Right cardiac atrium (tissue), 5 donors: ENCODE measurements around the gene TAS2R30. TPM values are rescaled to one million over a fixed set of nuclear protein-coding genes. Genes with fewer than 3 reads are reported as not detected.
"Not testable (repeated sequence)": the region's sequence is repeated elsewhere in the genome, so short reads cannot be mapped to it uniquely, and the experiment has no call there.

Source experiments
- ATAC-seq, 2 donors: fragments of 200-7000 bp; cut with Tn5 transposase; one replicate each; pipeline versions ENCODE4 v1.8.0 to v1.9.1; 2020; ENCODE audit warnings: moderate library complexity in 2 of 2, mild to moderate bottlenecking in 1 of 2
- DNase-seq, 3 donors: peaks; one replicate each; pipeline ENCODE4 v3.0.0-alpha.2; 2020
- H3K27ac ChIP-seq: one replicate; pipeline ENCODE4 v1.5.1; 2013; ENCODE audit warnings: mild to moderate bottlenecking, low read length, control low read depth, moderate library complexity
- H3K27me3 ChIP-seq: one replicate; pipeline ENCODE4 v1.6.1; 2013; ENCODE audit not compliant: control insufficient read depth, insufficient read depth
- H3K4me1 ChIP-seq: one replicate; pipeline ENCODE4 v1.6.1; 2013; ENCODE audit warnings: low read length; ENCODE audit not compliant: control insufficient read depth, insufficient read depth
- H3K4me3 ChIP-seq: one replicate; pipeline ENCODE4 v1.5.1; 2013; ENCODE audit warnings: low read length, control low read depth
- H3K9me3 ChIP-seq: one replicate; pipeline ENCODE4 v1.6.1; 2013; ENCODE audit warnings: low read length; ENCODE audit not compliant: control insufficient read depth
- WGBS: extraction: QIAGEN DNeasy Blood & Tissue Kit; methylation state at CpG from one replicate; pipeline ENCODE4 v1.1.7; 2013; 5-methylcytosine and 5-hydroxymethylcytosine counted together
- intact Hi-C, 4 donors: fragments of 100-400 bp; cut with DNase I; formaldehyde crosslinking; loops; one replicate each; pipeline versions ENCODE4 v1.11.0 to v1.14.0; 2022 to 2023
- polyA plus RNA-seq: library from polyadenylated mRNA; stranded (reverse); fragments of 200-250 nt; gene quantifications from one replicate; pipeline ENCODE4 v1.2.3, GENCODE V29; 2013
- total RNA-seq, 4 donors: library from RNA; stranded (reverse); fragmentation: NEBNext Ultra II Directional; extraction: Animal tissue kit (Norgen Biotek cat#: 25700); gene quantifications; one replicate each; pipeline ENCODE4 v1.2.1, GENCODE V29; 2021
- donor health status: healthy with polysubstance abuse.
- donor health status: DM: no; HTN: yes; CAD: no.
- donor health status: DM: no; HTN: no; CAD: no.
- donor health status: DM: no; HTN: yes; CAD: no; lungs with severe emphysema.
- donor health status: DM: yes; HTN: yes; CAD: no.

The TAS2R30 gene
- total and polyA plus RNA-seq, 5 donors: 0.25 to 1.6 (median 0.94) TPM

DNA sequence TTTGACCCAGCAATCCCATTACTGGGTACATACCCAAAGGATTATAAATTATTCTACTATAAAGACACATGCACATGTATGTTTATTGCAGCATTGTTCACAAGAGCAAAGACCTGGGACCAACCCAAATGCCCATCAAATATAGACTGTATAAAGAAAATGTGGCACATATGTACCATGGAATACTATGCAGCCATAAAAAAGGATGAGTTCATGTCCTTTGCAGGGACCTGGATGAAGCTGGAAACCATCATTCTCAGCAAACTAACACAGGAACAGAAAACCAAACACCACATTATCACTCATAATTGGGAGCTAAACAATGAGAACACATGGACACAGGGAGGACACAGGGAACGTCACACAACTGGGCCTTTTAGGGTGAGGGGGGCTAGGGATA, 20.3 kb downstream of the TAS2R30 start:
- DNase-seq, ATAC-seq, H3K27ac ChIP-seq, H3K9me3 ChIP-seq, H3K27me3 ChIP-seq, H3K4me3 ChIP-seq, H3K4me1 ChIP-seq, intact Hi-C loops: not testable (repeated sequence)
- 100% methylated on average over 1 of the region's 1 CpG for WGBS

- not testable (repeated sequence) for H3K9me3 ChIP-seq, ATAC-seq
- 100% methylated on average over 1 of the region's 1 CpG for WGBS
These were observed 23.2 kb downstream of the TAS2R30 start for GRCh38 chr12:11111213-11111612.

GRCh38 chr12:11108862-11109261, 25.6 kb downstream of the TAS2R30 start:
- peak in 1 of 3 donors; percentile 26 for DNase-seq
- no peak overlapping the region for H3K27ac ChIP-seq
- intact Hi-C loops: no loop called here
- no peak overlapping the region for H3K4me3 ChIP-seq
- no peaks in the 10 kb centered on the region for H3K4me1 ChIP-seq
- no peak for ATAC-seq
- H3K27me3 ChIP-seq: no peaks in the 10 kb centered on the region
- H3K9me3 ChIP-seq: no peaks in the 10 kb centered on the region
- WGBS: 81% methylated on average over 2 of the region's 2 CpGs

More at GRCh38 chr12:11111213-11111612, 23.2 kb downstream of the TAS2R30 start:
- H3K27ac ChIP-seq, H3K4me3 ChIP-seq, H3K27me3 ChIP-seq, intact Hi-C loops, DNase-seq, H3K4me1 ChIP-seq: not testable (repeated sequence)

GRCh38 chr12:11107719-11108118, 26.7 kb downstream of the TAS2R30 start:
- intact Hi-C loops: no loop called here
- WGBS: 70% methylated on average over 1 of the region's 1 CpG

GRCh38 chr12:11106288-11106687, 28.2 kb downstream of the TAS2R30 start:
- Histone ChIP-seq H3K9me3 (no peaks in the 10 kb centered on the region), H3K27ac (no peak overlapping the region), H3K27me3 (no peaks in the 10 kb centered on the region), H3K4me3 (no peak overlapping the region), H3K4me1 (no peaks in the 10 kb centered on the region)
- WGBS: 90% methylated on average over 2 of the region's 2 CpGs
- intact Hi-C loops: no loop called here
- ATAC-seq: no peak
- DNase-seq: no peak

More at GRCh38 chr12:11107719-11108118, 26.7 kb downstream of the TAS2R30 start:
- Histone ChIP-seq H3K27me3 (no peaks in the 10 kb centered on the region), H3K27ac (no peak overlapping the region), H3K4me3 (no peak overlapping the region), H3K4me1 (no peaks in the 10 kb centered on the region), H3K9me3 (no peaks in the 10 kb centered on the region)
- ATAC-seq: no peak
- no peak for DNase-seq

GRCh38 chr12:11105546-11105945, 28.9 kb downstream of the TAS2R30 start:
- 42% methylated on average over 2 of the region's 2 CpGs for WGBS
- DNase-seq: no peak
- no peaks in the 10 kb centered on the region for H3K9me3 ChIP-seq
- no peaks in the 10 kb centered on the region for H3K4me1 ChIP-seq
- H3K4me3 ChIP-seq: no peak overlapping the region
- no peak overlapping the region for H3K27ac ChIP-seq
- no peak for ATAC-seq
- H3K27me3 ChIP-seq: no peaks in the 10 kb centered on the region
- intact Hi-C loops: no loop called here

DNA sequence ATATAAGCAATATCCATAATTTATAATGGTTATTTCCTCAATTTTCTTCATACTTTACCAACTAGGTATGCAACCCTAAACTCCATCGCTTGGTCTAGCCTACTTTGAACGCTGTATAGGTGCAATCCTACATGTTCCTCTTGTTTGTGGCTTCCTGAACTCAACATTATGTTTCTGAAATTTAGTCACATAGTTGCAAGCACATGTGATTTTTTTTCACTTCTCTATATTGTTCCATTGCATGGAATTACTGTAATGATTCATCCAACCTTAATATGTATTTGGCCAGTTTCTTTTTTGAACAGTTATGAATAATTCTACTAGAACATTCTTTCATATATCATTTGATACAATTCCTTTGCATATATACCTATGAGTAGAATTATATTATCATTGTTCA, 39.5 kb downstream of the TAS2R30 start:
- DNase-seq, ATAC-seq, H3K4me1 ChIP-seq, H3K4me3 ChIP-seq, H3K27ac ChIP-seq, H3K9me3 ChIP-seq, intact Hi-C loops, H3K27me3 ChIP-seq: not testable (repeated sequence)
- no CpG with 5 or more reads among the region's 2 CpGs for WGBS

DNA sequence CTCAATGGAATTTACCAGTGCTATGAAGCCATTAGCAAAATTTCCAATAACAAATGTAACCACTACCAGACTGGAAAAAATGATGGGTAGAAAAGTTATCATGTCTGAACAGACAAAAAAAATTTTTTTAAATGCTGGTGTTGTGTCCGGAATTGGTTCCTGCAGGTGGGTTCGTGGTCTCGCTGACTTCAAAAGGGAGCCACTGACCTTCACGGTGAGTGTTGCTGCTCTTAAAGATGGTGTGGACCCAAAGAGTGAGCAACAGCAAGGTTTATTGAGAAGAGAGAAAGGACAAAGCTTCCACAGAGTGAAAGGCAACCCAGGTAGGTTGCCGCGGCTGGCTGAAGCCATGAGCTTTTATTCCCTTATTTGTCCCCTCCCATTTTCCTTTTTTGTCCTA, 42.3 kb downstream of the TAS2R30 start, which contains the start of gene TAS2R43:
Gene TAS2R43, minus strand, starts transcription at position 186 of the 400 bp plus-strand sequence. Its CDS starts 84 bp downstream, at position 102.
- no peak for ATAC-seq
- H3K27me3 ChIP-seq: no peaks in the 10 kb centered on the region
- 98% methylated on average over 3 of the region's 6 CpGs for WGBS

DNA sequence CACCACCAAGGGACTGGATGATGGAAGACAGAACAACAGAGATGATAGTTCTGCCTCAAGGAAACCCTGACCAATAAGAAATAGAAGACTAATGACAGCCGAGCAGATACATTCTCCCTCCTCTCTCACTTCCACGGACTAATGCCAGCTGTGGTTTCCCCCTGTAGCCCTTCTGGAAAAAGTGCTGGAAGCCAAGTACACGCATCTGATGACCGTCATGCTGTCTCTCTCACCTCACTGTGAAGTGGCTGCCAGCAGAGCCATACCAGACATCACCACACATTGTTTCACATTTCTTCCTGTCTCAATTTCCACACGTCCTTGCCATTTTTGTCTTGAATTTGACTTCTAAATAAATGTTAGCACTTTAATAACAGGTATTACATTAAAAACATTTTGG, 45.2 kb downstream of the TAS2R30 start:
- no peak for ATAC-seq

More for the DNA sequence above, 42.3 kb downstream of the TAS2R30 start, which contains the start of gene TAS2R43:
- no peaks in the 10 kb centered on the region for H3K9me3 ChIP-seq
- no peak within 1 kb of the TSS for H3K27ac ChIP-seq
- no peak within 1 kb of the TSS for H3K4me3 ChIP-seq
- intact Hi-C loops: no loop called here
- no peak for DNase-seq
- H3K4me1 ChIP-seq: no peaks in the 10 kb centered on the region

GRCh38 chr12:11085419-11085818, 49.0 kb downstream of the TAS2R30 start:
- ATAC-seq: no peak
- intact Hi-C loops: no loop called here
- no CpG with 5 or more reads among the region's 3 CpGs for whole genome bisulfite sequencing

More for the DNA sequence above, 45.2 kb downstream of the TAS2R30 start:
- intact Hi-C loops: no loop called here
- WGBS: 0% methylated on average over 1 of the region's 5 CpGs
- H3K4me3 ChIP-seq: no peak overlapping the region
- DNase-seq: no peak
- no peak overlapping the region for H3K27ac ChIP-seq
- no peaks in the 10 kb centered on the region for H3K27me3 ChIP-seq
- H3K4me1 ChIP-seq: no peaks in the 10 kb centered on the region
- no peaks in the 10 kb centered on the region for H3K9me3 ChIP-seq

More at GRCh38 chr12:11085419-11085818, 49.0 kb downstream of the TAS2R30 start:
- no peak overlapping the region for H3K27ac ChIP-seq
- H3K4me1 ChIP-seq: no peaks in the 10 kb centered on the region
- DNase-seq: no peak
- no peaks in the 10 kb centered on the region for H3K9me3 ChIP-seq
- no peaks in the 10 kb centered on the region for H3K27me3 ChIP-seq
- no peak overlapping the region for H3K4me3 ChIP-seq
